Cortex of kidney (tissue), 1 donor: Measurements from ENCODE around the gene PDE3A.
"Not testable (repeated sequence)": the region's sequence is repeated elsewhere in the genome, so short reads cannot be mapped to it uniquely, and the experiment has no call there.

Experiments used
- DNase-seq: peaks from one replicate; lab custom pipeline; 2025; lab: John Stamatoyannopoulos, UW

The PDE3A gene

DNA sequence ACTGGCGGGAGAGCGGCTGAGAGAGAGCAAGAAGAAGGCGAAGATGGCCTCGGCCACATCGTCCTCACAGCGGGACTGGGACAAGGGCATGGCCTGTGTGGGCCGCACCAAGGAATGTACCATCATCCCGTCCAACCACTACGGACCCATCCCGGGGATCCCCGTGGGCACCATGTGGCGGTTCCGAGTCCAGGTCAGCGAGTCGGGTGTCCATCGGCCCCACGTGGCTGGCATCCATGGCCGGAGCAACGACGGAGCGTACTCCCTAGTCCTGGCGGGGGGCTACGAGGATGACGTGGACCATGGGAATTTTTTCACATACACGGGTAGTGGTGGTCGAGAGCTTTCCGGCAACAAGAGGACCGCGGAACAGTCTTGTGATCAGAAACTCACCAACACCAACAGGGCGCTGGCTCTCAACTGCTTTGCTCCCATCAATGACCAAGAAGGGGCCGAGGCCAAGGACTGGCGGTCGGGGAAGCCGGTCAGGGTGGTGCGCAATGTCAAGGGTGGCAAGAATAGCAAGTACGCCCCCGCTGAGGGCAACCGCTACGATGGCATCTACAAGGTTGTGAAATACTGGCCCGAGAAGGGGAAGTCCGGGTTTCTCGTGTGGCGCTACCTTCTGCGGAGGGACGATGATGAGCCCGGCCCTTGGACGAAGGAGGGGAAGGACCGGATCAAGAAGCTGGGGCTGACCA is 183.6 kb downstream of the PDE3A start:
- not testable (repeated sequence) for DNase-seq

DNA sequence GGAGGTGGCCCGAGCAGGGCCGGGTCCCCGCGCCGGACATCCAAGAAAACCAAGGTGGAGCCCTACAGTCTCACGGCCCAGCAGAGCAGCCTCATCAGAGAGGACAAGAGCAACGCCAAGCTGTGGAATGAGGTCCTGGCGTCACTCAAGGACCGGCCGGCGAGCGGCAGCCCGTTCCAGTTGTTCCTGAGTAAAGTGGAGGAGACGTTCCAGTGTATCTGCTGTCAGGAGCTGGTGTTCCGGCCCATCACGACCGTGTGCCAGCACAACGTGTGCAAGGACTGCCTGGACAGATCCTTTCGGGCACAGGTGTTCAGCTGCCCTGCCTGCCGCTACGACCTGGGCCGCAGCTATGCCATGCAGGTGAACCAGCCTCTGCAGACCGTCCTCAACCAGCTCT is 184.2 kb downstream of the PDE3A start:
- not testable (repeated sequence) for DNase-seq

DNA sequence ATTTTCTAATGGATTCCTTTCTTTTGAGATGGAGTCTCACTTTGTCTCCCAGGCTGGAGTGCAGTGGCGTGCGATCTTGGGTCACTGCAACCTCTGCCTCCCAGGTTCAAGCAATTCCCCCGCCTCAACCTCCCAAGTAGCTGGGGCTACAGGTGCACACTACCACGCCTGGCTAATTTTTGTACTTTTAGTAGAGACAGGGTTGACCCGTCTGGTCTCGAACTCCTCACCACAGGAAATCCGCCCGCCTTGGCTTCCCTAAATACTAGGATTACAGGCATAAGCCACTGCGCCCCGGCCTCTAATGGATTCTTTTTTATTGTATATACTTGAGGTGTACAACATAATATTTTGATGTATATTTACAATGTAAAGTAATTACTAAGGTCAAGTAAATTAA is 186.7 kb downstream of the PDE3A start:
- DNase-seq, result no peak

DNA sequence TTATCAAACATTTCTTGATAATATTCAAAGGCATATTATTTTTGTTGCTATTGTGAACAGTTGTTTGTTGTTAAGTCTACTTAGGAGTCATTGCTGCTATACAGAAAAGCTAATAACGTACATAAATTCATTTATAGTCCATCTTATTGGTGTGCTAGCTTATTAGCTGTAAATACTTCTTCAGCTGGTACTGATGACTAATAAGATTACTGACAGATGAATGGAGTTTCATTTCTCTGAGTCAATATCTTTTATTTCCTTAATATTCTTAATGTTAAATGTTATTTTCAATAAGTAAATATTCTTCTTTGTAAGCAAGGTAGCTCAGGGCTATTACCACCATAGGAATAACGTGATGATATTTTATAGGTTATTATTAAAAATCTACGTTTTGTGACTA is 187.4 kb downstream of the PDE3A start:
- no peak for DNase-seq

DNA sequence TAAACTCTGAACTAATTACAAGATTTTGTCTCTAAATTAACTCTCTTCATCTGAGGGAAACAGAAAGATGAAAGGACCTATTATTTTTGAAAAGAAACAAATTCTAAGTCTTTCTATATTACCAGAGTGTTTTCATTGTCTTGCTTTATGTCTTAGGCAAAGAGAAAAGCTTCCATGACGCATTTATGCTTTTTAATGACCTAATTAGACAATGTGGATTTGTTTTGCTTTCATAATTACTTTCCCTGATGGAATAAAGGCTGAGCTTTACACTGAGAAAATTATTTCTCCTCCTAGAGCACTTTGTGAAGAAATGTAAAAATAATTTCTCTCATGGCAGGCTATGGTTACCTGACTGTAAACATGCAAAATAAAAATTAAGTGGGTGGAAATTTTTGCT is 188.8 kb downstream of the PDE3A start:
- no peak for DNase-seq

- no peak for DNase-seq
Observed at GRCh38 chr12:20560935-20561334, 192.6 kb downstream of the PDE3A start.

DNA sequence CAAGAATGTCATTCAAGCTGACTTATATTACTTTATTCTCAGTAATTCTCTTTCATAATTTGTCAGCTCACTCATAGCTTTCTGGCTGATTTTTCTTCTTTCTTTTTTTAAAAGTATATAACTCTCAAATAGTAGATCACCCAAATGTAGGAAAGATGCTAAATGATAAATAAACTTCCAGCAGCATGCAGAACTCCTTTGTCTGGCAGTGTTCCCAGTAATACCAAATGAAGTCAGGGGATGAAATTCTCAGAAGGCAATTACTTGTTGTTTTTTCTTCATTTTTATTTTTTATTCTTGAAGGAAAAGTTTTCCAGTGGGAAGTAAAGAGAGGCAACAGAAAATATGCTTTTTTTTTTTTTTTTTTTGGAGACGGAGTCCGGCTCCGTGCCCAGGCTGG is 193.5 kb downstream of the PDE3A start:
- no peak for DNase-seq

GRCh38 chr12:20567413-20567812 is 199.1 kb downstream of the PDE3A start:
- DNase-seq, result no peak

DNA sequence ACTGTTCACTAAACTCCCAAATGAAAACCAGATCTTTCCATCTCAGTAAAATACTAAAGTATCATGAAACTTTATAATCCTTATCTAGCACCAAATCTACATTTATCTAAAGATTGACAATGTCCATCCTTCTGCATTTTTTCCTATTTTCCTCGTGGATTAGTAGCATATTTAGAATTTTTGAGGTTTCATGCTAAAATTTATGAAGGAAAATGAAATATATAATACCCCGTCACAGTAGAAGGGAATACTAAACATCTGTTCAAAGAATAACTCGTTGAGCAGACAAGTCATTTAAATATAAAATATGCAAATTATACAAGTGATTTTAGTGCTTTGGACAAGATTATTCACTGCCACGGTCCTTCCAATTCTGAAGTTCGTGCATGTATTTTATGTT is 204.1 kb downstream of the PDE3A start:
- no peak for DNase-seq

GRCh38 chr12:20576528-20576927 is 208.2 kb downstream of the PDE3A start:
- no peak for DNase-seq

GRCh38 chr12:20577054-20577453 is 208.7 kb downstream of the PDE3A start:
- DNase-seq, result no peak

GRCh38 chr12:20578142-20578541 is 209.8 kb downstream of the PDE3A start:
- no peak for DNase-seq

GRCh38 chr12:20585055-20585625 is 216.8 kb downstream of the PDE3A start:
- DNase-seq, result no peak

- DNase-seq, result no peak
Observed at GRCh38 chr12:20585913-20586312, 217.6 kb downstream of the PDE3A start.

- no peak for DNase-seq
Observed at GRCh38 chr12:20588042-20588441, 219.7 kb downstream of the PDE3A start.

DNA sequence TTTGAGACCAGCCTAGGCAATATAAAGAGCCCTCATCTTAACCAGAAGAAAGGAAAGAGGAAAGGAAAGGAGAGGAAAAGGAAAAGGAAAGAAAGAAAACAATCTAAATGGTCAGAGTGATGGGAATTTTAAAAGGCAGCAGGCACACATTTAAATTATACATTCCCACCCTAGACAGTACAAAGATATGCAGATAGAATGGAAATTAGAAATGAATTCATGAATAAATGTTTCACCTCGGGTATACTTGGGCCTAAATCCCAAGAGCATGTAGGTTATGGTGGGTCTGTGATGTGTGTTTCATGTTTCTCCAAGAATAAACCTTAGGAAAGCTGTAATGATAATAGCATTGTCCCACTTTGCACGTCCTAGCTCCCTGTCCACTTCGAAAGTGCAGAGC is 222.2 kb downstream of the PDE3A start:
- no peak for DNase-seq

DNA sequence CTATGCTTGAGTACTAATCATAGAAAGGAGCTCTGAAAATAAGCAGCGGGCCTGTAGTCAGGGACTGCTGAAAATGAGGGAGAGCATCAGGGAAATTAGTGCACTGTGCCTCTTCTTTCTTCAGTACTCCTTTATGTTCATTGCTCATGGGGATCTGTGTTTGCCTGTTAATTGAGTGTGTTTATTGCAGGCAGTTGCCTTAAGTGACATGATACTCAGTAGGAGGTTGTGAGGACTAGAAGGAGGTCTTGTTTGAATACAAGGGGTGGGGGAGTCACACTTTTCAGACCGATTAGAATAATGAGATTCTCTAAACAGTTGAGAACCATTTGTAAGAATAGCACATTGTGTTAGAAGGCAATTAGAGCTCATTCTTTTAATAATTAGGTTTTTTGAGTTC is 224.2 kb downstream of the PDE3A start:
- no peak for DNase-seq

- DNase-seq, result no peak
Observed at GRCh38 chr12:20593611-20594010, 225.3 kb downstream of the PDE3A start.

DNA sequence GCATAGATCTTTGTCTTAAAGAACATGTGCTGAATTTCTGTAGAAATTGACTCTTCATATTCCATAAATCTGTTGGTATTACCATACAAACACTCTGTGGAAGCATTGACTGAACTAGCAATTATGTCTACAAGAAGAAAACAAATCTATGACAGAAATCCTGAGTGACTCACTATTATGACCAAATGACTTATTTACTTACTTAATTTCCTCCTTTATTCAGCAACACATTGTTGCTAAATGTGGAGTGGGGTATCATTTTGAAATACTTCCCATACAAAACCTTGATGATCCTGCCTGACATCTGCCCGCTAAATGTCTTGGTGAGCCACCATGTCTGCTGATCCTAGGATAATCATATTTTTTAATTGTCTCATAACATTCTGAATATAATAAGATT is 227.7 kb downstream of the PDE3A start:
- DNase-seq, result no peak

DNA sequence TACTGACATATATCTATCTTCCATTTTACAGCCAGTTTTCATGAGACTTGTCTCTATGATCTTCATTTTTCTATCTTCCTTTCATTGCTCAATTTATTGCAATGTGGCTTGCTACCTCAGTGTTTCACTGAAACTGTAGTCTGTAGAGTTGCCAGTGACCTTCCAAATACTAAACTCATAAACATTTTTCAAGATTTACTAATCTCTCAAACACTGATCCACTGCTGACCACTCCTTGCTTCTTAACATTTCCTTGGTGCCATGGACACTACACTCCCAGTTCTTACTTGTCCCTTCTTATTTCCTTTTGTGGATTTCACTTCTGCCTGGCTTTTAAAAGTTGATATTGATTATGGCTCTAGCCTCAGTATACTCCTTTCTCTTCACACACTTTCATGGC is 231.4 kb downstream of the PDE3A start:
- DNase-seq, result no peak

DNA sequence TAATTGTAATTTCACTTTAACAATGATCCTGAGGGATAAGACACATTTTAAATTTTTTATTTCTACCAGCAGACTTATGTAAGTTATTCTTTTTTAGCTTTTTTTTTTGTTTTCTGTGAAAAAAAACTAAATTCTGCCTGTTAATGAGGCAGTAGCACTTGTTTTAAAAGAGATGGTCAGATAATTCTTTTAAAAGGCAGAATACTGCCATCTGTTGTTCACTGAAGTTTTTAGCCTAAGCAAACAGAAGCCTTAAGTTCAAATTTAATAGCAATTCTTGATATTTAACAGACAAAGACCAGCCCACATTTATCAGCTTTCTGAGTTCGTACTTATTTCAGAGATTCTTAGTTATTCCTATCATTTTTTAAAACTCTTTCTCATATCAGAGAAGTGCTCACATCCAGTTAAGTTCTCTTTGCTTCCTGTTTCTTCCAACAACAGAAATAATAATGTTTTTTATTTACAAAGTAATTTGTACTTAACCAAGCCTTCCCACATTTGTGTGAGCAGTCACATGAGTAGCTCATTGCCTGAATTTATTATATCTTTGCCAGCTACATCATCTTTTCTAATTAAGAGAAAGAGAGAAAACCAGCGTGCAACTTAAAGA is 233.4 kb downstream of the PDE3A start:
- DNase-seq, result no peak

- no peak for DNase-seq
Observed at GRCh38 chr12:20602641-20603391, 234.5 kb downstream of the PDE3A start.
